Activated gamma-delta T cell treated with Interleukin-2 at 50 U/mL for 16 hours (primary cell): Measurements from ENCODE around the gene MCM6.
"Not testable (repeated sequence)": the region's sequence is repeated elsewhere in the genome, so short reads cannot be mapped to it uniquely, and the experiment has no call there.

Experiments
- DNase-seq: peaks from one replicate; pipeline ENCODE4 v3.0.0-alpha.2; 2020

Gene MCM6

DNA sequence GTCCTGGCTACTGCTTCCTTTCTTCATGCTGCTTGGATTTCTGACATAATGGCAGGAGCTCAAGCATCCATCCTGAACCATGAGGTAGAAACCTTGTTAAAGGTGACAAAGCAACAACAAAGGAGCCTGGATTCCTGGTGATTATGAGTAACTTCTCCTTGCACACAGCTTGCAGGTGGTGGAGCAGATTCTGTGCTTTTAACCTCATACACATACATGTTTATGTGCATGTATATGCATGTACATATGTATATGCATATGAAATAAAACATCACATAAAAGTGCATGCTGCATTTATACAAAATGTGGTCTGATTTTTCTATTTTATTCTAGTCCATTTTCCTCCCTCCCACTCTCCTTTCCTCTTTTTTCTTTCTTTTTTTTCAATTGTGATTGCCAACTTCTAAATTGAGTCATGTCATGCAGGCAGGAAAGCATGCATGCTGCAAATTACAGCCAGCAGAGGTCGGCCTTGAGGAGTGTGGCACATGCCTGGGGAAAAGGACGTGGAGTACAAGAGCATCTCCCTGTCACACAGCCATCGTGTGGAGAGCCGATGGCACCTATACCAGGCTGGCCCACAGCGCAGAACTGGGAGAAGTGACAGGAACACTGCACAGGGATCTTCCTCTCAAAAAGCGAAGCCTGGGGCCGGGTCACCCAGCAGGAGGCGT is 57.2 kb downstream of the MCM6 start:
- no peak for DNase-seq

DNA sequence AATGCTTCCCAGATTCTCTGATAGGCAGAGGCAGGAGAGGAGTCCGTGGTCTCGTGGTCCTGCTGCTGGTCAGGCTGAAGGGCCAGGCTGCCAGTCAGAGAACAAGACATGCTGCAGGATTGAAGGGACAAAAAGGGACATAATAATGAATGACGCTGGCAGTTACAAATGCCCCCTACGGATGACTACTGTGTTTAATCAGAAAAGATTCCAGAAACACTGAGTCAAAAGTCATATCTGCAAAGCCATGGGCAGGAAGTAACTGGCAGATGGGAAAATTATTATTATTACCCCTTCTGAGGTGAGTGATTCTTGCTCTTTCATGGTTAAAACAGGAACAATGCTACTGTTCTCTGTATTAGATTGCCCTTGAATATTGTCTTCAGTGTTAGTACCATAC is 58.3 kb downstream of the MCM6 start:
- DNase-seq = no peak

DNA sequence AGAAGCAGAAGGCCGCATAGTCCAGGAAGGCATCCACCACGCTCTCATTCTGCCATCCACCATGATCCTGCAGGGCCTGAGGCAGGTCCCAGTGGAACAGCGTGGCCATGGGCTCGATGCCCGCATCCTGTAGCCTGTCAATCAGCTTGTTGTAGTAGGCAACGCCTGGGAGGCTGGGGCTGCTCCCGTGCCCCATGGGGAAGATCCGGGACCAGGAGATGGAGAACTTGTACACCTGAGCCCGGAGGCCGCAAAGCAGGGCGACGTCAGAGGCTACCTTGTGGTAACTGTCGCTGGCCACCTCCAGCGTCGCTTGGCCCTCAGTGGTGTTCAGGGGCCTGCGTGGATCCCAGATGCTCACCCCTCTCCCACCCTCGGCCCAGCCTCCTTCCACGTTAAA is 58.8 kb downstream of the MCM6 start:
- DNase-seq = no peak

DNA sequence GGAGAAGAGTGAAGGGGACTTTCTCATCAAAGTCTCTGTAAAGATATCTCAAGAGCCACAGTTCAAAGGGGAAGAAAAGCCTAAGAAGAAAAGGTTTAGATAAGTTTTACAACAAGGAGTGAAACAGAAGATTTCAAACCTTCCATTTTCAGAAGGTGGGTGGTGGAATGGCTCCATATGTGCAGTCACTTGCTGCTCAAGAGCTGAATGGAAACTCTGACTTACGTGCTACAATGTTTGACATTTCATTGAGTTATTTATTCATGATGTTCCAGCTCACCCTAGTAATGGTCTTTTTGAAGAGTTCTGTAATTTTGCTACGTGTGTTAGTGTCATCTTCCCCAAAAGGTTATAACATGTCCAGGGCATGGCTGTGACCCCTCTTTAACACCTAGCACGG is 61.0 kb downstream of the MCM6 start:
- DNase-seq = no peak

DNA sequence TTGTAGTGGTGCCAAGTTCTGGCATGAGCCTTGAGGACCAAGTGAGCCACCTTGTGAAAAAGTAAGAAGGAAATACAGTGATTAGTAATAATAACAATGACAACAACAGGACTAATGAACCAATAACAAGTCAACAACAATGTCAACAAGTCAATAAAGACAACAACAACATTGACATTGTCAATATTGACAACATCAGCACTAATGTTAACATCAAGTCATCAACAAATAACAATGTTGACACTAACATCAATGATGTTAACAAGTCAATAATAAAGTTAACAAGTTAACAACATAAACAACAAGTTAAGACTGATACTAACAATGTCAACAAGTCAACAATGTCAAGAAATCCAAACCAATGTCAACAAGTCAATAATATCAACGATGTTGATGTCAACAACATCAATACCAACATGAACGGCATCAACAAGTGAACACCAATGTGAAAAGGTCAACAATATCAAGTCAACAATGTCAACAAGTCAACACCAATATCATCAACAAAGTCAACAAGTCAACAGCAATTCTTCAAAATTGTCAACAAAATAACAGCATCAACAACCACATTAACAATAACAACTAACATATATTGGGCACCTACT is 63.2 kb downstream of the MCM6 start:
- DNase-seq = no peak

DNA sequence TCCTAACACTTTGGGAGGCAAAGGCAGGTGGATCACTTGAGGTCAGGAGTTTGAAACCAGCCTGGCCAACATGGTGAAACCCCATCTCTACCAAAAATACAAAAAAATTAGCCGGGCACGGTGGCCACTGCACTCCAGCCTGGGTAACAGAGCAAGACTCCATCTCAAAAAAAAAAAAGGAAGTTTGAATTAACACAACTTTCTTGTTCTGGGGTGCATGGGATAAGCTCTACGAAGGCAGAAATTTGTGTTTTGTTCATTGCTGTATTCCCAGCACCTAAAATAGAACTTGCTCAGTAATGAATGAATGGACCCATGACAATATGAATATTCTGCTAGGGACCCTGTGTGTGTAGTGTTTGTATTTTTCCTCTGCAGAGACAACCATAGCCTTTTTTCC is 68.4 kb downstream of the MCM6 start:
- DNase-seq = not testable (repeated sequence)

DNA sequence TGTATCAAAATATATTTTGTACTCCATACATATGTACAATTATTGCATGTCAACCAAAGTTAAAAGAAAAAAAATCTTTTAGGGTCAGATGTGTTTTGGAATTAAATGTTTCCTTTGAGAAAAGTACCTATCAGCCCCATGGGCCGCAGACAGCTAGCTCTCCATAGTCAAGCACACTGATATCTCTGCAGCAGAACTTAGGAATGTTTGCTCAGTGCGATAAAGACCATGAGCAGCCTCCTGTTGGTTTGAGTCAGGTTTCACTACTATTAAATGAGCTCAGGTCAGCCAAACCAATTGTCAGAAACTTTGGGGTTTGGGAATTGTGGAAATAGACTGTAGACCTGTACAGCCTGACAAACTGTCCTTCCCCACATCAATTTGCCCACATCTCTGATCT is 73.0 kb downstream of the MCM6 start:
- no peak for DNase-seq

DNA sequence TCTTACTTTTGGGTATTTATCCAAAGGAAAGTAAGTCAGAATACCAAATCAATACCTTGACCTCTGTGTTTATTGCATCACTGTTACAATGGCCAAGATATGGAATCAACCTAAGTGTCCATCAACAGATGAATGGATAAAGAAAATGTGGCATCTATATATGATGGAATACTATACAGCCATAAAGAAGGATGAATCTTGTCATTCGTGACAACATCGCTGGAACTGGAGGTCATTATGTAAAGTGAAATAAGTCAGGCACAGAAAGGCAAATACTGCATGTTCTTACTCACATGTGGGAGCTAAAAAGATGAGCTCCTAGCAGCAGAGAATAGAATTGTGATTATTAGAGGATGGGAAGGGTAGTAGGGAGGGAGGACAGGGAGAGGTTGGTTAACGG is 73.9 kb downstream of the MCM6 start:
- DNase-seq = no peak

DNA sequence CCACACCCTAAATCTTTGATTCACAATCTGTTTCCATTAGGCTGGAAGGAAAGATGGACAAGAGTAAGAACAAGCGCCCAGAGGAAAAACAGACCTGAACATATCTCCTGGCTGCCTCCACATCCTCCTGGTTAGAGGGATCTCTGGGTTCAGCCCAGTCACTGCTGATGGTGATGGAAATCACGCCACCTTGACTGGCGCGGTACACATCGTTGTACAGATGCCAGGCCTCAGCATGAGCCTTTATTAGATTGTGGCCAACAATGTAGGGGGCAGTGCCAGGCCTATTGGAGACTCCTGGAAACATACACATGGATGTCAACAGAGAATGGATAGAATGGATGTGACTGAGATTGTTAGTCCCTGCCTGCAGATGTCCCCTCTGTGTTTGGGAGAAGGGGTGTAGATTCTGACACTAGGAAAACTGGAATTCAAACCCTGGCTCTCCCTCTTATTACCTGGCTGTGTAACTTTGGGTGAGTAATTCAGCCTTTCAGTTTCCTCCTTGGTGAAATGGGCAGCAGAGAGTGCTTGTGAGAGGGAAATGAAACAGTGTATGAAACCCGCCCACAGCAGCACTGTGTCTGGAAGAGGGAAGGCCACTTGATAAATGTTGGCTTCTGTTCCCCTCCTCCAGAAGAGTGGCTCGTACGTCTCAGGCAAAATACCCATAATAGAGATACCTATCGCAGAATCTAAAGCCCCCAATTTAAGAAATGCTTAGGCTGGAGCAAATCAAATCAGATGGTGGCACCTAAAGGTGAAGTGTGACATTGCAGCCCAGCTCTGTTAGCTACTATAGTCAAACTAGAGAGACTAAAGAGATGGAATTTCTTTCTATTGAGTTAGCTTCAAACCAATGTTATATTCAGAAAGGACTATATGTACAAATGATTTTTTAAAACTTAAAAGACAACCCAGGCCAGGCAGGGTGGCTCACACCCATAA is 75.5 kb downstream of the MCM6 start:
- no peak for DNase-seq

DNA sequence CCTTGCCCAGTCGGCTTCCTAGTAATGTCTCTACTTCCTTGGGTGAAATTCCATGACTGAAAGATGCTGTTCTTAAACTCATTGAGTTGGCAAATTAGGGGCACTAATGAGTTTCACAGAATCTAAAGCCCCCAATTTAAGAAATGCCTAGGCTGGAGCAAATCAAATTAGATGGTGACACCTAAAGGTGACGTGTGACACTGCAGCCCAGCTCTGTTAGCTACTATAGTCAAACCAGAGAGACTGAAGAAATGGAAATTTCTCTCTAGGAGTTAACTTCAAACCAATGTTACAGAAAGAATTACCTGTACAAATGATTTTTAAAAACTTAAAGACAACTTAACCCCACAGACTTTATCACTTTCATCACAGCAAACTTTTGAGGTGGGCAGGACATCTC is 76.5 kb downstream of the MCM6 start:
- no peak for DNase-seq

DNA sequence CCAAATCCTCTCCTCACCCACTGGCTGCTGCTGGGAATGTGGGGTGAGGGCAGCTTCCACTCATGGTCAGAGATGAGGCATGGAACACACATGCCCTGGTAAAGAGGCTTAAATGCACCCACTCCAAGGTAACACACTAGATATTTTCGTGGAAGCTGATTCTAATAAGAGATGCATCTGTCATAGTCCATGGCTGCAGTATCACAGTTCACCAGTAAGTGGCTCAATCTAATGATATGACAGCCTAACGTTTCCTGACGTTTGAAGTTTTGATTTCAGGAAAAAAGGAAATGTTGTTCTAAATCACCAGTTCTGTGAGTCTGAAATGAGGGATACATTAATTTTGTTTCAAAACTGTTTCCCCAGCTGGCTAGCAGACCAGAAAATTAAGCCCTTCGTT is 77.5 kb downstream of the MCM6 start:
- DNase-seq = no peak

DNA sequence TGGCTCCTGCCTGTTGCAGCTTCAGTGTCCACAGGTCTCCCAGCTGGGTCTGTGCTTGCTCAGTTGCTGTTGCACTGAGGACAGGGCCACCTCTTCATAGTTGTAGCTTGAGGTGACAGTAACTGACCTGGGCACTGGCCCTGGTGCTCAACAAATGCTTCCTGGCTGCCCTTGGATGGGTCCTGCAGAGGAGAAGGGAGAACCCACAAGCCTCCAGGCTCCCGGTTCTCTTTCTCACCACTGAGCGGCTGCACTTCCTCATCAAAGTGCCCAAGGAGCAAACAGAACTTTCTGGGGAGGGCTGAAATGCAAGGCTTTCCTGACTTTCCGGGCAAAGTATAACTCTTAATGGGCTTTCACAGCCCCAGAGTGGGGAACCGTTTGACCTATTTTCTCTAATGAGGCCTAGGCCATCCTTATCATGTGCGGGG is 78.0 kb downstream of the MCM6 start:
- DNase-seq = no peak

DNA sequence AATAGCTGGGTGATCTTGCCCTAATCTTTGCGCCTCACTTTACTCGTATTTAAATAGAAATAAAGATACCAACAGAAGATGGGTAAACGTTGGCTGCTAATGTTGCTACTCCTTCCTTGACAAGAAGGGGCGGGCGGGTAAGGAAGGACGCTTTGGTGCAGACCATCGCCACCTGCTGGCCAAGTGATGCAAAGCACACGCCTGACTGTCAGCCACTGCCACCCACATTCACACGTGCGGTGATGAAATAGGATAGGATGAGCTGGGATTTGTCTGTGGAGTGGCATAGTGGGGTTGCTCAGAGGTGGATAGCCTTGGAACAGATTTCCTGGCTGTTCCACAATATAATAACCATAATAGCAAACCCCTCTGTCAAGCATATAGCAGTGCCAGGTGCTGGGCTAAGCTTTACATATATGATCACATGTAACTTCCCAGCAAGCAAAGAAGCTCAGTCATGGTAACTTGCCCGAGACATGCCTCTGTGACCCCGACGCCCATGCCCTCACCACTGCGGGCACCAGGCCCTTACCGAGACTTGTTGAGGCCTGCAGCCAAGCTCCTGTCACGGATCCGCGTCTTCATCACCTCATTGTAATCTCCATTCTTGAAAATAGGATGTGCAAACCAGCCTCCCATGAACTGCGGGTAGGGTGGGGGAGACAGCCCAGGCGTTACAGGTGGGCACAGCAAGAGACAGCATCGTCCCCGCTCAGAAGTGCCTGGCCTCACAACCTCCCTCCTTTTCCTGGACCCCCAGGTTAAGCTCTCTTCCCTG is 78.6 kb downstream of the MCM6 start:
- DNase-seq = peak; percentile 75

DNA sequence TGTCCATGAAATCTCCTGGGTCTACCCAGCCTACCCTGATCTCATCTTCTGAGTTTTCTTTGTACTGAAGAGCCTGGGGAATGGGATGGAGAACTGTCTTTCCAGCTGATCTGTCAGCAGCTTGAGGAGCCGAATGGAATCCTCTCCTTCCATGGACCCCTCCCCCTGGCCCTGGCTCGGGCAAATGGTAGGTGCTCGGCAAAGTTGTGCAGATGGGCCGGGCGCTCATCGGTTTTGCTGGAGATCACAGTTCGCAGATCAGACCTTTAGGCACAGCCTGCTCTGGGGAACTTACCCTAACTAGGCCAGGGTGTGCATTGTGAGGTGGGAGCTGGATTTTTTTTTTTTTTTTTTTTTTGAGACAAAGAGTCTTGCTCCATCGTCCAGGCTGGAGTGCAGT is 79.6 kb downstream of the MCM6 start:
- DNase-seq = no peak

DNA sequence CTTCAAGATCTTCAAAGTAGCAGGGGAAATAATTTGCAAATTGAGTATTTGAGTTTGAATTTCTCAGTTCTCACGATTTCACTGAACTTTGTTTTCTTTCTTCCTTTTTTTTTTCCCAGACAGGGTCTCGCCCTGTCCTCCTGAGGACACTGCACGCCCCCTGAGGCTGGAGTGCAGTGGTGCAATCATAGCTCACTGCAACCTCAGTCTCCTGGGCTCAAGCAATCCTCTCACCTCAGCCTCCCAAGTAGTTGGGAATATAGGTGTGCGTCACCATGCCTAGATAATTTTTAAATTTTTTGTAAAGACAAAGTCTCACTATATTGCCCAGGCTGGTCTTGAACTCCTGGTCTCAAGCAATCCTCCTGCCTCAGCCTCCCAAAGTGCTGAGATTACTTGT is 80.6 kb downstream of the MCM6 start:
- not testable (repeated sequence) for DNase-seq

DNA sequence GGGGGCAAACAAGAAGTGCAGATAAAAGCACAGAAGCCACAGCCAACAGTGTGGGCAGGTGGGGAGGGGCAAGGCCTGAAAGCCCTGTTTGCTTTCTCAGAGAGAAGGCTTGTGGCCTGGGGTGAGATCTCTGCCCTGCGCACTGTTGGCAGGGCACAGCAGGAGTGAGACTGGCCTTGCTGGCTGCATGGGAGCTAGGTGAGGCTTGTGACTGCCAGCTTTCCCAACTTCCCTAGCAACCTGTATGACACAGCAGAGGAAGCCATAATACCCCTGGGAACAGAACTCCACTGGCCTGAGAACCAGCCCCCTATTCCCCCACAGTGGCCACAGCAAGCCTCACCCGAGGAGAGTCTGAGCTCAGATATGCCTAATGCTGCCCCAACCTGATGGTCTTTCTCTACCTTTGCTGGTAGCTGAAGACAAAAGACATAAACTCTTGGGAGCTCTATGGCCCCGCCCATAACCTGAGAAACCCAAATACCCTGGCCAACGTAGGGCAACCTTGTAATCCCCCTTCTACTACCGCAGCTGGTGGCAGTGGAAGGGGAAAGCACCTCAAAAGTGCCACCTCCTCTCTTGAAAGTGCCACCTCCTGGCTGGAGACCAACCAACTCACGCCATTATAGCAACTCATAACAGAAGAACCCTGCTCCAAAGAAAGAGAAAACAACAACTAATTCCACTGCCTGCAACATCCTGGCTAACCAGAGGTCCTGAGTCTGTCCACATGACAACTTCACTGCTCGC is 83.7 kb downstream of the MCM6 start:
- DNase-seq = no peak

DNA sequence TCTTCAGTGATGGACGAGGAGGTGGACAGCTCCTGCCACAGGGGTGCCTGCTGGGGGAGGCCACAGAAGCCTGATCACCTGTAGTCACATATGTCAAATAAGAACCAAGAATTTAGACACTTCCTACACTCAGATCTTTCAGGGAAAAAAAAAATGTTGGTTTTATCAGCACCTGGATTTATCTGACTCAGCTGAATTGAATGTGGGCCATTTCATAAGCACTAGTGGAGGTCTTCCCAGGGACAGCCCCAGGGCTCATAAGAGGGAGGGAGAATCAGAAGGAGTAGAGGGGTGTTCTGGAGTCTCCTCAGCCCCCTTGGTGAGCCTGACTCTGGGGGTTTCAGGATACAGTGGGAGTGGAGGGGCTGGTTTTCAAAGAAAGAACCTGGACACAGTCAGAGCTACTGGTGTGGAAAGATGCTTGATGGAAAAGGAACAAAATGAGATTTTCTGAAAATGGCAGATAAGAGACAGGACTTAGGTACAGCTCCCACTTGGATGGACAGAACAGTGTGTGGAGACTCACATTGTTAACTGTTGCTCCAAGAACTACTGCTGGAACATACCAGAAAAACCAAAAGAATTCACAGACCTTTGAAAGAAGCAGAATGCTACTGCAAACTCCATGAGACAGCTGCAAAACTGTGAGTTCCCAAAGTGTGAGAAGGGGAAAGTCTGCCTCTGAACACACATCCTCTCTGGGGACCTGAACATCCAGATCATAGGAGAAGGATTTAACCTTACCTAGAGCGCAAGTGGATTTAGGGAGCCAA is 84.6 kb downstream of the MCM6 start:
- DNase-seq = no peak

DNA sequence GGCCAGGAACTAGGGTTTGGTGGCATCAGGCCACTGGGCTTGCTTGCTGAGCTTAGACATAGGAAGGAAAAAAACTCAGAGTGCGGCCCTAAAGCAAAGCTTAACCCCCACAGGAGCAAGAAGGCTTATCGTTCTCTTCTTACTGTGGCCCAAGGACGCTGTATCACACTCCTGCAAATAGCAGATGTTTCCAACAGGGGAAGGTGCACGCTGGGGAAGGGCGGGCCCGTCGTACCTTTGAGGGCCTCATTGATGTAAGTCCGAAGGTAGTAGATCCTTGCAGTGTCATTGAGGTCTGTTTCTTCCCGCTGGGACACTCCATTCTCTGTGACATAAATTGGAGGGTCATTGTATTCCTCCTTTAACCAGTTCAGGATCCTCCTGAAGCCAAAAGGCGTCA is 85.8 kb downstream of the MCM6 start:
- DNase-seq = no peak
